Loucy (cell line): ENCODE results near the gene B3GAT3.
"Not testable (repeated sequence)": the region's sequence is repeated elsewhere in the genome, so short reads cannot be mapped to it uniquely, and the experiment has no call there.

Source experiments
- H2AFZ ChIP-seq: fragments of 200-600 bp; sonication (generic); 2 replicates; pipeline ENCODE4 v1.6.0; 2016; ENCODE audit warnings: antibody characterized with exemption, mild to moderate bottlenecking, low read length, moderate library complexity
- H3F3A ChIP-seq: fragments of 200-600 bp; 2 replicates; pipeline ENCODE4 v1.6.0; 2016; ENCODE audit warnings: antibody characterized with exemption, low read depth, mild to moderate bottlenecking
- H3K27me3 ChIP-seq: fragments of 200-600 bp; sonication (generic); 2 replicates; pipeline ENCODE4 v1.6.1; 2014; ENCODE audit warnings: low read length, mild to moderate bottlenecking; ENCODE audit not compliant: insufficient read depth, poor library complexity, severe bottlenecking
- H3K36me3 ChIP-seq: fragments of 200-600 bp; sonication (generic); 2 replicates; pipeline ENCODE4 v1.6.1; 2016; ENCODE audit warnings: low read length; ENCODE audit not compliant: insufficient read depth
- H3K4me1 ChIP-seq: fragments of 200-600 bp; sonication (generic); 2 replicates; pipeline ENCODE4 v1.5.1; 2014; ENCODE audit warnings: low read length, mild to moderate bottlenecking; ENCODE audit not compliant: insufficient read depth, poor library complexity, severe bottlenecking
- H3K4me2 ChIP-seq: fragments of 200-600 bp; sonication (generic); 2 replicates; pipeline ENCODE4 v1.6.0; 2014; ENCODE audit warnings: antibody characterized with exemption, low read length, low read depth, mild to moderate bottlenecking; ENCODE audit not compliant: poor library complexity, severe bottlenecking
- H3K4me3 ChIP-seq: fragments of 200-600 bp; sonication (generic); 2 replicates; pipeline ENCODE4 v1.5.1; 2014; ENCODE audit warnings: low read length, mild to moderate bottlenecking, mixed read lengths; ENCODE audit not compliant: poor library complexity, severe bottlenecking
- H3K79me2 ChIP-seq: fragments of 200-600 bp; sonication (generic); 2 replicates; pipeline ENCODE4 v1.6.1; 2014; ENCODE audit warnings: low read length; ENCODE audit not compliant: insufficient read depth
- H3K9ac ChIP-seq: fragments of 200-600 bp; sonication (generic); 2 replicates; pipeline ENCODE4 v1.6.0; 2014; ENCODE audit warnings: mild to moderate bottlenecking, low read depth, low read length, moderate library complexity; ENCODE audit not compliant: poor library complexity, severe bottlenecking
- H3K9me2 ChIP-seq: fragments of 200-600 bp; sonication (generic); replicated peaks from 2 replicates; pipeline ENCODE4 v1.6.1; 2016; ENCODE audit warnings: low read depth, low read length, mixed read lengths
- H3K9me3 ChIP-seq: fragments of 200-600 bp; sonication (generic); 2 replicates; pipeline ENCODE4 v1.6.1; 2014; ENCODE audit warnings: mild to moderate bottlenecking, antibody characterized with exemption, low read length, low read depth; ENCODE audit not compliant: insufficient read depth
- H4K20me1 ChIP-seq: fragments of 200-600 bp; sonication (generic); 2 replicates; pipeline ENCODE4 v1.6.0; 2014; ENCODE audit warnings: antibody characterized with exemption, low read length, mild to moderate bottlenecking; ENCODE audit not compliant: insufficient read depth, poor library complexity, severe bottlenecking
- CTCF ChIP-seq: fragments of 200-600 bp; sonication (generic); conservative IDR thresholded peaks from 2 replicates; pipeline ENCODE4 v1.5.1; 2014; ENCODE audit warnings: mild to moderate bottlenecking, antibody characterized with exemption, low read length
- EZH2phosphoT487 ChIP-seq: fragments of 200-600 bp; IDR thresholded peaks from 2 replicates; pipeline ENCODE4 v1.6.1; 2018; ENCODE audit warnings: antibody characterized with exemption, mild to moderate bottlenecking, moderate library complexity, borderline replicate concordance

B3GAT3 gene

GRCh38 chr11:62573006-62573591 lies 48.7 kb downstream of the B3GAT3 start:
- Histone ChIP-seq H3K4me2 (peak overlapping the region; percentile 88), H3K4me3 (peak overlapping the region; percentile 100), H3K9me3 (no peaks in the 10 kb centered on the region), H2AFZ (peak overlapping the region; percentile 72), H3K9ac (peak overlapping the region; percentile 92), H3K36me3 (peaks cover 51% of the 10 kb centered on the region; the same call in 1 of the 2 replicates), H3K27me3 (peaks cover 7% of the 10 kb centered on the region), H3K4me1 (peaks cover 45% of the 10 kb centered on the region), H3K9me2 (no peaks in the 10 kb centered on the region), H3F3A (no peaks in the 10 kb centered on the region), H4K20me1 (peaks cover 51% of the 10 kb centered on the region), H3K79me2 (peaks cover 67% of the 10 kb centered on the region)
- no peak for TF ChIP-seq CTCF
- no peak for TF ChIP-seq EZH2phosphoT487

GRCh38 chr11:62572431-62572830 lies 49.4 kb downstream of the B3GAT3 start:
- Histone ChIP-seq H2AFZ (no peak overlapping the region), H3F3A (no peaks in the 10 kb centered on the region), H3K4me2 (peak overlapping the region; percentile 88), H3K4me1 (peaks cover 49% of the 10 kb centered on the region), H3K9ac (peak overlapping the region; percentile 92), H3K27me3 (peaks cover 7% of the 10 kb centered on the region), H3K4me3 (peak overlapping the region; percentile 100), H3K9me2 (no peaks in the 10 kb centered on the region), H3K9me3 (no peaks in the 10 kb centered on the region), H3K79me2 (peaks cover 73% of the 10 kb centered on the region), H3K36me3 (peaks cover 54% of the 10 kb centered on the region; the same call in 1 of the 2 replicates), H4K20me1 (peaks cover 56% of the 10 kb centered on the region)
- no peak for TF ChIP-seq EZH2phosphoT487
- no peak for TF ChIP-seq CTCF

DNA sequence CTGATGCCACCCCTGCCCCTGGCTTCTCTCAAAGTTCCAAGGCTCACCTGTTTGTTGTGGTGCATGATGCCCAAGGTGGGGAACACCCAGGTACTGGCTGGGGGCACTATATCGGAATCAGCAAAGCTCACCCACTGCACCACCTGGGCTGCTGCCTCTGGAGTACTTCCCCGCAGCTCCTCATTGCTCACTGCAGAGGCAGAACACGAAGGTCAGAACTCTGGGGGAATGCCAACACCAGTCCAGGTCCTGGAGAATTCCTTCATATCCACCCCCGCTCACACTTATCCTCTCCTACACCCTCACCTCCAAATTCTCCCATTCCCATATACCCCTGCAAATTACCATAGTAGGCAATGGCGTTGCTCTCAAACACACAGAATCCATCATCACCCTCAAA lies 50.3 kb downstream of the B3GAT3 start:
- peak overlapping the region; percentile 100 for H3K4me3 ChIP-seq

GRCh38 chr11:62570903-62571302 lies 50.9 kb downstream of the B3GAT3 start:
- H3F3A ChIP-seq, H3K9me3 ChIP-seq, H3K9me2 ChIP-seq, H2AFZ ChIP-seq, H3K27me3 ChIP-seq: not testable (repeated sequence)
- Histone ChIP-seq H4K20me1 (peaks cover 70% of the 10 kb centered on the region), H3K36me3 (peaks cover 54% of the 10 kb centered on the region; the same call in 1 of the 2 replicates), H3K4me3 (peak overlapping the region; percentile 100), H3K9ac (peak overlapping the region; percentile 92), H3K79me2 (peaks cover 88% of the 10 kb centered on the region), H3K4me1 (peaks cover 63% of the 10 kb centered on the region), H3K4me2 (peak overlapping the region; percentile 88)

More for the DNA sequence above, 50.3 kb downstream of the B3GAT3 start:
- H4K20me1 ChIP-seq, result peaks cover 64% of the 10 kb centered on the region
- H3K9me3 ChIP-seq, H2AFZ ChIP-seq, H3K9me2 ChIP-seq, H3F3A ChIP-seq, H3K27me3 ChIP-seq: not testable (repeated sequence)
- H3K36me3 ChIP-seq, result peaks cover 54% of the 10 kb centered on the region; the same call in 1 of the 2 replicates
- peak overlapping the region; percentile 92 for H3K9ac ChIP-seq
- peaks cover 82% of the 10 kb centered on the region for H3K79me2 ChIP-seq
- peak overlapping the region; percentile 88 for H3K4me2 ChIP-seq
- H3K4me1 ChIP-seq, result peaks cover 57% of the 10 kb centered on the region
